HUES48 (cell line): ENCODE data around the gene PTGER2.

Source experiments
- H3K27ac ChIP-seq: one replicate; pipeline ENCODE4 v1.7.0; 2013; ENCODE audit warnings: low read depth, low read length, inconsistent platforms
- H3K27me3 ChIP-seq: 2 replicates; pipeline ENCODE4 v1.6.1; 2013; ENCODE audit warnings: mild to moderate bottlenecking, low read length; ENCODE audit not compliant: control insufficient read depth, insufficient read depth
- H3K36me3 ChIP-seq: 2 replicates; pipeline ENCODE4 v1.6.1; 2013; ENCODE audit warnings: low read length; ENCODE audit not compliant: control insufficient read depth, insufficient read depth
- H3K4me1 ChIP-seq: 2 replicates; pipeline ENCODE4 v1.6.1; 2013; ENCODE audit warnings: mild to moderate bottlenecking, low read length; ENCODE audit not compliant: control insufficient read depth, insufficient read depth
- H3K4me3 ChIP-seq: 2 replicates; pipeline ENCODE4 v1.5.1; 2013; ENCODE audit warnings: mild to moderate bottlenecking, low read depth, low read length
- H3K9ac ChIP-seq: 2 replicates; pipeline ENCODE4 v1.6.1; 2013; ENCODE audit warnings: mild to moderate bottlenecking, low read depth, low read length, moderate library complexity
- H3K9me3 ChIP-seq: 2 replicates; pipeline ENCODE4 v1.6.1; 2013; ENCODE audit warnings: low read length; ENCODE audit not compliant: control insufficient read depth, insufficient read depth

PTGER2 gene

GRCh38 chr14:52355016-52355431 is 40.9 kb downstream of the PTGER2 start:
- no peak overlapping the region for H3K27ac ChIP-seq

GRCh38 chr14:52355526-52355925 is 41.4 kb downstream of the PTGER2 start:
- Histone ChIP-seq H3K27me3 (no peaks in the 10 kb centered on the region), H3K9me3 (no peaks in the 10 kb centered on the region), H3K9ac (no peak overlapping the region), H3K27ac (no peak overlapping the region), H3K4me3 (no peak overlapping the region), H3K36me3 (no peaks in the 10 kb centered on the region), H3K4me1 (no peaks in the 10 kb centered on the region)

More at GRCh38 chr14:52355016-52355431, 40.9 kb downstream of the PTGER2 start:
- Histone ChIP-seq H3K4me3 (no peak overlapping the region), H3K9ac (no peak overlapping the region), H3K4me1 (no peaks in the 10 kb centered on the region), H3K27me3 (no peaks in the 10 kb centered on the region), H3K36me3 (no peaks in the 10 kb centered on the region), H3K9me3 (no peaks in the 10 kb centered on the region)

GRCh38 chr14:52356025-52356424 is 41.9 kb downstream of the PTGER2 start:
- H3K9me3 ChIP-seq: no peaks in the 10 kb centered on the region
- H3K4me3 ChIP-seq: no peak overlapping the region
- H3K27me3 ChIP-seq: no peaks in the 10 kb centered on the region
- H3K36me3 ChIP-seq: no peaks in the 10 kb centered on the region
- H3K4me1 ChIP-seq: no peaks in the 10 kb centered on the region
- H3K27ac ChIP-seq: no peak overlapping the region
- H3K9ac ChIP-seq: no peak overlapping the region

- H3K9me3 ChIP-seq: no peaks in the 10 kb centered on the region
- H3K27me3 ChIP-seq: no peaks in the 10 kb centered on the region
- H3K27ac ChIP-seq: no peak overlapping the region
- H3K9ac ChIP-seq: no peak overlapping the region
- H3K4me3 ChIP-seq: no peak overlapping the region
- H3K36me3 ChIP-seq: no peaks in the 10 kb centered on the region
- no peaks in the 10 kb centered on the region for H3K4me1 ChIP-seq
Measured at GRCh38 chr14:52360831-52361230, 46.7 kb downstream of the PTGER2 start.

GRCh38 chr14:52363041-52363704 is 49.1 kb downstream of the PTGER2 start:
- H3K36me3 ChIP-seq: no peaks in the 10 kb centered on the region
- no peaks in the 10 kb centered on the region for H3K4me1 ChIP-seq
- H3K27ac ChIP-seq: no peak overlapping the region
- no peaks in the 10 kb centered on the region for H3K27me3 ChIP-seq
- H3K9ac ChIP-seq: no peak overlapping the region
- no peaks in the 10 kb centered on the region for H3K9me3 ChIP-seq
- H3K4me3 ChIP-seq: no peak overlapping the region

GRCh38 chr14:52363961-52364360 is 49.8 kb downstream of the PTGER2 start:
- no peaks in the 10 kb centered on the region for H3K9me3 ChIP-seq

DNA sequence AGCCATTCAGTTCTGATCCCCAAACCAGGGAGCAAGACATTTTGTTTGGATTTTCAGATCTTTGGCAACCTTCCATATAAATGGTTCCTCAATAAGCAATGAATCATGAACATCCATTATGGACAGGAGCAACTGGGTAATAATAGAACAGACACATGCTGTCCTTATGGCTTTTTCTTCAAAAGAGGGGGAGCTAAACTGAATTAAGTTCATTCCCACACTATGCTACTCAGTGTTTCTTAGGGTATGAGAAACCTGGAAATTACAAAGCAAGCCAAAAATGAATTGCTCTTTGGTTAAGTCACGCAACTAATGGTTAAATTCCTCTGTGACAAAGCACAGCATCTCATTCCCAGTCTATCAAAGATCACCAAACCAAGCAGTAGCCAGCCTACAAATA is 51.0 kb downstream of the PTGER2 start:
- Histone ChIP-seq H3K4me3 (no peak overlapping the region), H3K36me3 (no peaks in the 10 kb centered on the region), H3K4me1 (no peaks in the 10 kb centered on the region), H3K9ac (no peak overlapping the region), H3K27me3 (no peaks in the 10 kb centered on the region), H3K27ac (no peak overlapping the region), H3K9me3 (no peaks in the 10 kb centered on the region)

More at GRCh38 chr14:52363961-52364360, 49.8 kb downstream of the PTGER2 start:
- H3K27me3 ChIP-seq: no peaks in the 10 kb centered on the region
- H3K27ac ChIP-seq: no peak overlapping the region
- no peak overlapping the region for H3K4me3 ChIP-seq
- no peaks in the 10 kb centered on the region for H3K36me3 ChIP-seq
- H3K4me1 ChIP-seq: no peaks in the 10 kb centered on the region
- H3K9ac ChIP-seq: no peak overlapping the region

DNA sequence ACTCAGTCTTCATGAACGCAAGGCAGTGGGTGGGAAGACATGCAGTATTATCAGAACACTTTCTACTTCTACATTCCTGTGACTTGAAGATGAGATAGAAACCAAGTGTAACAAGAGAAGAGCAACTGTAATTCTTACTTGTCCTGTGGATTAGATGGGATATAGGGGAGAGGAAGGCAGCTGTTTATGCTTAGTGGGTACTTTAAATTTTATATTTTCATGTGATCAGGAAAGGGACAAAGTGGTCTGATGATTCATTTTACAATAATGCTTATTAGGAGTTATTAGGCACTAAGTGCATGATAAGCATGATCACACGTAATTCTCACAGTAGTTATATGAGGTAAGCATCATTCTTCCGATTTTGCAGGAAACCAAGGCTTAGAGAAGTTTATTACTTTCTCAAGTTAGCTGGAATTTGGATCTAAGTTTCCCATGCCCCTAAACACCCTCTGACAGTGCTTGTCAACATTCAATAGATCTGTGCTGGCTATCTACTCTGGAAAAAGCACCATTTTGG is 52.7 kb downstream of the PTGER2 start:
- no peaks in the 10 kb centered on the region for H3K36me3 ChIP-seq
- H3K27ac ChIP-seq: no peak overlapping the region
- H3K9ac ChIP-seq: no peak overlapping the region
- H3K4me1 ChIP-seq: no peaks in the 10 kb centered on the region
- H3K9me3 ChIP-seq: no peaks in the 10 kb centered on the region
- no peaks in the 10 kb centered on the region for H3K27me3 ChIP-seq
- H3K4me3 ChIP-seq: no peak overlapping the region

GRCh38 chr14:52369305-52369801 is 55.2 kb downstream of the PTGER2 start:
- no peak overlapping the region for H3K27ac ChIP-seq

GRCh38 chr14:52370406-52370935 is 56.4 kb downstream of the PTGER2 start:
- Histone ChIP-seq H3K4me1 (no peaks in the 10 kb centered on the region), H3K36me3 (no peaks in the 10 kb centered on the region), H3K4me3 (no peak overlapping the region), H3K9ac (no peak overlapping the region), H3K9me3 (no peaks in the 10 kb centered on the region), H3K27me3 (no peaks in the 10 kb centered on the region), H3K27ac (no peak overlapping the region)

More at GRCh38 chr14:52369305-52369801, 55.2 kb downstream of the PTGER2 start:
- no peaks in the 10 kb centered on the region for H3K4me1 ChIP-seq
- H3K27me3 ChIP-seq: no peaks in the 10 kb centered on the region
- no peaks in the 10 kb centered on the region for H3K36me3 ChIP-seq
- no peak overlapping the region for H3K9ac ChIP-seq
- H3K4me3 ChIP-seq: no peak overlapping the region
- no peaks in the 10 kb centered on the region for H3K9me3 ChIP-seq

DNA sequence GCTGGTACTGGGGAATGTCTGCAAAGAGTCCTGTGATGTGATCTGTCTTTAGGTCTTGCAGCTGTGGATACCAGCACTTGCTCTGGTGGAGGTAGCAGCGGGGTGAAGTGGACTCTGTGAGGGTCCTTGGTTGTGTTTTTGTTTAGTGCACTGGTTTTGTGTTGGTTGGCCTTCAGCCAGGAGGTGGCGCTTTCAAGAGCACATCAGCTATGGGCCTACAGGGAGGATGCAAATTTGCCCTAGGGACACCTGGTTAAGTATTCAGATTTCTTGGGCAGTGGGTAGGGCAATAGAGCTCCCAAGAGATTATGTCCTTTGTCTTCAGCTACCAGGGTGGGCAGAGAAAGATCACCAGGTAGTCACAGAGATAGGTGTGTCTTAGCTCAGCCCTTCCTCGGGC is 63.8 kb downstream of the PTGER2 start:
- Histone ChIP-seq H3K9me3 (no peaks in the 10 kb centered on the region), H3K4me1 (no peaks in the 10 kb centered on the region), H3K9ac (no peak overlapping the region), H3K27me3 (no peaks in the 10 kb centered on the region), H3K36me3 (no peaks in the 10 kb centered on the region), H3K4me3 (no peak overlapping the region), H3K27ac (no peak overlapping the region)
